ENCODE data around the gene WWC1. TPM values are rescaled to one million over a fixed set of nuclear protein-coding genes. Genes with fewer than 3 reads are reported as not detected.

The WWC1 gene
- total and polyA plus RNA-seq, 10 of the 15 experiments (the other 5 are each of a cell fraction or from before 2014, with no cell fraction given) = 0.50 to 7.8 (median 2.5) TPM

DNA sequence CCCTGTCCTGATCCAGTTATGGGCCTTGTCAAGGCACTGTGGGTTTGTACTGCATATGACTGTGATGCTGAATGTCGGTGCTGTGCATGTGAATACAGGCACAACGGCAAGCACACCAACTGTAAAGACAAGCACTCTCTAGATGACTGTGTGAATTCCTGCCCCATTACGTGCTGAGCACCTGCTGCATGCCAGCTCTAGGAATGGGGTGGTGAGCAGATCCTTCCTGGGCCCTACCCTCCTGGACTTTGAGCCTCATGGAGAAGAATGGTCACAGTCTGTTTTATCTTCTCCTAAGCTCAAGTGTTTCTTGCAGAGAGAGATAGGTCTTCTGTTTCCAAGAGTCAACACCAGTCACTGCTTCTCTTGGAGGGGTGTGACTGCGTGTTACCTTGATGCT is 138.9 kb downstream of the WWC1 start:
- Histone ChIP-seq H3K79me2 (ENCODE audit: control insufficient read depth, insufficient read depth, low read length) (no peaks in the 10 kb centered on the region), H4K20me1 (ENCODE audit: control insufficient read depth, insufficient read depth) (no peaks in the 10 kb centered on the region), H3K4me2 (ENCODE audit: control insufficient read depth, insufficient read depth) (no peak overlapping the region), H3K27ac (ENCODE audit: control insufficient read depth, insufficient read depth) (no peak overlapping the region), H3K4me1 (ENCODE audit: control insufficient read depth, insufficient read depth, low read length) (peaks cover 6% of the 10 kb centered on the region; the same call in 1 of the 2 replicates), H3K27me3 (replicated peaks in 1 of 2; ENCODE audit: control insufficient read depth in 2 of 2, insufficient read depth in 2 of 2, low read length in 1 of 2) (no peaks in the 10 kb centered on the region), H2AFZ (ENCODE audit: control insufficient read depth, low read depth, low read length) (no peak overlapping the region), H3K4me3 (no peak overlapping the region), H3K9ac (ENCODE audit: control insufficient read depth, insufficient read depth, low read length) (no peak overlapping the region), H3K9me3 (replicated peaks; ENCODE audit: control insufficient read depth, insufficient read depth, low read length) (no peaks in the 10 kb centered on the region), H3K36me3 (ENCODE audit: control insufficient read depth in 2 of 2, insufficient read depth in 2 of 2, low read length in 1 of 2) (no peaks in the 10 kb centered on the region; a peak in 1 of 4 replicates)
- TF ChIP-seq CREM (IDR thresholded peaks at IDR 0.05; ENCODE audit: low read depth) (no peak), RBBP5 (conservative IDR thresholded peaks at IDR 0.05) (no peak), MEF2B (IDR thresholded peaks at IDR 0.05; ENCODE audit: partially characterized antibody, poor library complexity, severe bottlenecking) (no peak), PML (IDR thresholded peaks at IDR 0.05; ENCODE audit: low read length) (no peak), NR2C2 (IDR thresholded peaks at IDR 0.05; ENCODE audit: borderline replicate concordance, control insufficient read depth, insufficient read length, low read depth) (no peak), RFX5 (IDR thresholded peaks at IDR 0.05; ENCODE audit: low read depth, low read length) (no peak), SREBF2 (IDR thresholded peaks at IDR 0.05; ENCODE audit: low read length) (no peak), KLF5 (IDR thresholded peaks at IDR 0.05; ENCODE audit: partially characterized antibody) (no peak)
- TF ChIP-seq, protein P1, sequence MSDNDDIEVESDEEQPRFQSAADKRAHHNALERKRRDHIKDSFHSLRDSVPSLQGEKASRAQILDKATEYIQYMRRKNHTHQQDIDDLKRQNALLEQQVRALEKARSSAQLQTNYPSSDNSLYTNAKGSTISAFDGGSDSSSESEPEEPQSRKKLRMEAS (IDR thresholded peaks at IDR 0.05; ENCODE audit: low read depth, low read length) = no peak
- TF ChIP-seq, protein P2, sequence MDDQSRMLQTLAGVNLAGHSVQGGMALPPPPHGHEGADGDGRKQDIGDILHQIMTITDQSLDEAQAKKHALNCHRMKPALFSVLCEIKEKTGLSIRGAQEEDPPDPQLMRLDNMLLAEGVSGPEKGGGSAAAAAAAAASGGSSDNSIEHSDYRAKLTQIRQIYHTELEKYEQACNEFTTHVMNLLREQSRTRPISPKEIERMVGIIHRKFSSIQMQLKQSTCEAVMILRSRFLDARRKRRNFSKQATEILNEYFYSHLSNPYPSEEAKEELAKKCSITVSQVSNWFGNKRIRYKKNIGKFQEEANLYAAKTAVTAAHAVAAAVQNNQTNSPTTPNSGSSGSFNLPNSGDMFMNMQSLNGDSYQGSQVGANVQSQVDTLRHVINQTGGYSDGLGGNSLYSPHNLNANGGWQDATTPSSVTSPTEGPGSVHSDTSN (IDR thresholded peaks at IDR 0.05; ENCODE audit: insufficient replicate concordance, low read depth, low read length) = no peak
- no peak for FAIRE-seq
- ATAC-seq = no peak
- BruUV-seq (replicated peaks) = no TSS peak
- SMC1A ChIA-PET (ENCODE audit: uncharacterized antibody, unreplicated experiment) = no interaction called here
- WGBS (ENCODE audit: insufficient coverage, insufficient replicate concordance, low lambda C conversion rate, missing lambda C conversion rate) = 62% methylated on average over 4 of the region's 4 CpGs
- in situ Hi-C loops (cut with MboI) (no loop called here), intact Hi-C loops (cut with micrococcal nuclease; ENCODE audit: unreplicated experiment) (no loop called here)
- POLR2A ChIA-PET = no interaction called here
- DNase-seq (ENCODE audit: low read depth, low spot score) = no peak
- RAD21 ChIA-PET (ENCODE audit: unreplicated experiment) = no interaction called here
- CTCF ChIA-PET = interaction anchor here (0.5 kb wide), 1 partner anchor 156 kb away, joined by 3 read pairs; no protein-coding TSS in a partner anchor
